ENCODE data around the gene ASPHD2.

Gene ASPHD2

DNA sequence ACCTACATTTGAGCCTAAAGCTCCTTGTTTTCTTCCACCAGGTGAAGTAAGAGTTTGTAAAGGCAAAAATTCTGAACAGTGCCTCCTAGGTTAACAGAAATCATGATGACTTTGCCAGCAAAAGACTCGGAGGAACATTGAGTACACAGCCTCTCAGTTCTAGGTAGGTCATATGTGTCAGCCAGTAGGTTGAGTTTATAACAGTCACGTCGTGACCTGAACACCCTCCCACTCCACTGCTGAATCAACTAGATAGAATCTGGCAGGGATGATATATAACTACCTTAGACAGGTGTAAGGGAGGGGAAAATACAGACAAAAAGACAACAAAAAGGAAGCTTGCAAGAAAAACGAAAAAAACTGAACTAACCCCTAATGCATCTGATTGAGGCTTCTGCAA lies 12.8 kb upstream of the ASPHD2 start:
- TF ChIP-seq, protein P1, sequence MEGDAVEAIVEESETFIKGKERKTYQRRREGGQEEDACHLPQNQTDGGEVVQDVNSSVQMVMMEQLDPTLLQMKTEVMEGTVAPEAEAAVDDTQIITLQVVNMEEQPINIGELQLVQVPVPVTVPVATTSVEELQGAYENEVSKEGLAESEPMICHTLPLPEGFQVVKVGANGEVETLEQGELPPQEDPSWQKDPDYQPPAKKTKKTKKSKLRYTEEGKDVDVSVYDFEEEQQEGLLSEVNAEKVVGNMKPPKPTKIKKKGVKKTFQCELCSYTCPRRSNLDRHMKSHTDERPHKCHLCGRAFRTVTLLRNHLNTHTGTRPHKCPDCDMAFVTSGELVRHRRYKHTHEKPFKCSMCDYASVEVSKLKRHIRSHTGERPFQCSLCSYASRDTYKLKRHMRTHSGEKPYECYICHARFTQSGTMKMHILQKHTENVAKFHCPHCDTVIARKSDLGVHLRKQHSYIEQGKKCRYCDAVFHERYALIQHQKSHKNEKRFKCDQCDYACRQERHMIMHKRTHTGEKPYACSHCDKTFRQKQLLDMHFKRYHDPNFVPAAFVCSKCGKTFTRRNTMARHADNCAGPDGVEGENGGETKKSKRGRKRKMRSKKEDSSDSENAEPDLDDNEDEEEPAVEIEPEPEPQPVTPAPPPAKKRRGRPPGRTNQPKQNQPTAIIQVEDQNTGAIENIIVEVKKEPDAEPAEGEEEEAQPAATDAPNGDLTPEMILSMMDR (IDR thresholded peaks at IDR 0.05; ENCODE audit: low read depth, low read length), result no peak
- DNase-seq (ENCODE audit: low read depth in 2 of 2), result no peak
- no peak overlapping the region for H3K4me3 ChIP-seq (replicated peaks in 1 of 2; ENCODE audit: low read depth in 2 of 2, low read length in 2 of 2)

DNA sequence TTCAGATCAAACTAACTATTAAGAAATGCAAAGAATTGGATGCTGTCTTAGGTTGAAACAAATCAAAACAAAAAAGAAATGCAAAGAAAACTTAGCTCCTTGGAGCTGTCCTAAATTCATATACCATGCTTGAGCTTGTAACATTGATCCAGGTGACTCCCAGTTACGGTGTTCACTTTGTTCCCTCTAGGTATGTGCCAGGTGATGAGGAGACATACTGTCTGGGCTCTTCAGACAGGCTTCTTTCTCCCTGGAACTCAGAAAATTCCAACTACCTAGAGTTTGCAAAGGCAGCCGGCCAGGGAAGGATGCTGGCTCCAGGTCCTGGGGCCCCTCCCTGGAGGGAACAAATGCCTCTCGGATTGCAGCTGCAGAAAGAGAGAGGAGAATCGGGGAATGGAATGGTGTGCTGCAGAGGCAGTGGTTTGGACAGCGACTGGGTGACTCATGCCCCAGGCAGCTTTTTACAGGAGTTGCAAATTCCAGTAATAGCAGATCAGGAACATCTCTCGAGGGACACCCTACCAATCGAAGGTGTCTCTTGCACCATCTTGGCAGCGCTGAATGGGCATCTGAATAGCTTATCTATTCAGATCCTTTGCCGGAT lies 12.3 kb upstream of the ASPHD2 start:
- TF ChIP-seq, protein P1 (IDR thresholded peaks at IDR 0.05; ENCODE audit: low read depth, low read length), result no peak
- DNase-seq (ENCODE audit: low read depth in 2 of 2), result peak; percentile 67 to 79
- no peak overlapping the region for H3K4me3 ChIP-seq (replicated peaks in 1 of 2; ENCODE audit: low read depth in 2 of 2, low read length in 2 of 2)

GRCh38 chr22:26417406-26417805 lies 11.7 kb upstream of the ASPHD2 start:
- H3K4me3 ChIP-seq (replicated peaks in 1 of 2; ENCODE audit: low read depth in 2 of 2, low read length in 2 of 2), result no peak overlapping the region
- TF ChIP-seq, protein P1 (IDR thresholded peaks at IDR 0.05; ENCODE audit: low read depth, low read length), result no peak
- DNase-seq (ENCODE audit: low read depth in 2 of 2), result no peak

- TF ChIP-seq, protein P1 (IDR thresholded peaks at IDR 0.05; ENCODE audit: low read depth, low read length), result no peak
- no peak overlapping the region for H3K4me3 ChIP-seq (replicated peaks in 1 of 2; ENCODE audit: low read depth in 2 of 2, low read length in 2 of 2)
- DNase-seq (ENCODE audit: low read depth in 2 of 2), result no peak
Measured at GRCh38 chr22:26418620-26419019, 10.4 kb upstream of the ASPHD2 start.

DNA sequence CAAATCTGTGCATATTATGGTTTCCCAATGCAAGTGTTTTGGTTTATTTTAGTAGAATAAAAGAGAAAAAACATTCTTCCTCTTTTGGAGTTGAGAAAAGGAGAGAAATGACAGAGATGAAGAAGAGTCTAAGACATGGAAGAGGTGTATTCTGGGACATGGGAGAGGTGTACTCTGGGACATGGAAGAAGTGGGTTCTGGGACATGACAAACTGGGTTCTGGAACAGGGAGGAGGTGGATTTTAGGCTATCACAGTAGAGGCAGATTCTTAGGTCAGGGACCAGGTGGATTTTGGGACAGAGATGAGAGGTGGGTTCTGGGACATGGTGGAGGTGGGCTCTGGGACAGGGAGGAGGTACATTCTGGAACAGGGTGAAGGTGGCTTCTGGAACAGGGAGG lies 2.1 kb upstream of the ASPHD2 start:
- TF ChIP-seq, protein P1 (IDR thresholded peaks at IDR 0.05; ENCODE audit: low read depth, low read length), result no peak
- DNase-seq (ENCODE audit: low read depth in 2 of 2), result no peak
- H3K4me3 ChIP-seq (replicated peaks in 1 of 2; ENCODE audit: low read depth in 2 of 2, low read length in 2 of 2), result no peak overlapping the region

DNA sequence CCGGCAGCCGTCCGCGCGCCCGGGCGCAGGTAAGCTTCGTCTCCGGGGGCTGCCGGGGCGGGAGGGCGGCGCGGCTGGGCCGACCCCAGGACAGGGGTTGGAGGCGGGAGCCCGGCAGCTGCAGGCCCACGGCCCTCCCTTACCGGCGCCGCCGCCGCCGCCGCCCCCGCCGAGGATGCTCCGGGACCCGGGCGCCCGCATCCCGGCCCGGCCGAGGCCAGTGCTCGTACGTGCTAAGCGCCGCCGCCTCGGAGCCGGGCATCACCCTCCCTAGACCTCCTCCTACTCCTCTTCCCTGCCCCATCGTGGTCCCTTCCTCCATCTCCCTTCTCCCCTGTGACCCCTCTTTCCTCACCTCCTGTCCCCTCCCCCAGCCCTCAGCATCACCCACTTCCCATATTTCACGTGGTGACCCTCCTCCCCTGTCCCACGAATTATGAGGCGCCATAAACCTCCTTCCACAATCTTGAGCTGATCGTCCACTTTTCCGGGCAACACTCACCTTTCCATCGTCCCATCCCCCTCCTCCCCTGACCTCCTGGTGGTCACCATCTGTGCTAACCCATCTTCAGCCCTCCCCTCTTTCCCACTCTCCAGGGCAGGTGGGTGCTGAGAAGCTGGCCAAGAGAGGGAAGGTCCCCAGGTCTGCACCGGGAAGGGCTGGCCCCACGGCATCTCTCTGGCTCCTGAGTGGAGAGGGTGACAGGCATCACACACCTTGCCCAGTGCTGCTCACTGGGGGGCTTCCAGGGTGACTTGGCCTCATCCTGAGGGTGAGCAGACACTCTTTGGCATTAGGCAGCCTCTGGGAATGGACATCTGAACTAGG lies 612 bp downstream of the ASPHD2 start:
- H3K4me3 ChIP-seq (replicated peaks in 1 of 2; ENCODE audit: low read depth in 2 of 2, low read length in 2 of 2), result peak overlapping the region; percentile 36 to 61
- TF ChIP-seq, protein P1 (IDR thresholded peaks at IDR 0.05; ENCODE audit: low read depth, low read length), result no peak
- no peak for DNase-seq (ENCODE audit: low read depth in 2 of 2)
